Brain microvascular endothelial cell (primary cell): ENCODE results near the gene NOP10.

ENCODE experiments used
- DNase-seq: peaks from one replicate; pipeline ENCODE4 v3.0.0-alpha.2; 2020
- H3K27ac ChIP-seq: fragments of 250-450 bp; sonication (Bioruptor Pico); 2 replicates; pipeline ENCODE4 v1.5.1; 2020; ENCODE audit warnings: mild to moderate bottlenecking, moderate library complexity
- H3K27me3 ChIP-seq: fragments of 250-450 bp; sonication (Bioruptor Pico); replicated peaks from 2 replicates; pipeline ENCODE4 v1.5.1; 2020; ENCODE audit warnings: mild to moderate bottlenecking
- H3K36me3 ChIP-seq: fragments of 250-450 bp; sonication (Bioruptor Pico); replicated peaks from 2 replicates; pipeline ENCODE4 v1.5.1; 2020; ENCODE audit warnings: mild to moderate bottlenecking
- H3K4me3 ChIP-seq: 2 replicates; pipeline ENCODE4 v1.5.1; 2011; ENCODE audit warnings: low read depth, mild to moderate bottlenecking, control low read depth, low read length, moderate library complexity
- in situ Hi-C: cut with HindIII; loops from 2 replicates; pipeline ENCODE4 v1.10.0; 2017; ENCODE audit warnings: low sequenced_read_pairs, low pct_ligation_motif_present
- TF ChIP-seq, protein P1 (sequence below): IDR thresholded peaks from 2 replicates; pipeline ENCODE4 v1.5.1; 2011; ENCODE audit warnings: low read depth, mild to moderate bottlenecking, moderate library complexity, low read length, control low read depth, inconsistent platforms; ENCODE audit errors: missing control alignments

The NOP10 gene

DNA sequence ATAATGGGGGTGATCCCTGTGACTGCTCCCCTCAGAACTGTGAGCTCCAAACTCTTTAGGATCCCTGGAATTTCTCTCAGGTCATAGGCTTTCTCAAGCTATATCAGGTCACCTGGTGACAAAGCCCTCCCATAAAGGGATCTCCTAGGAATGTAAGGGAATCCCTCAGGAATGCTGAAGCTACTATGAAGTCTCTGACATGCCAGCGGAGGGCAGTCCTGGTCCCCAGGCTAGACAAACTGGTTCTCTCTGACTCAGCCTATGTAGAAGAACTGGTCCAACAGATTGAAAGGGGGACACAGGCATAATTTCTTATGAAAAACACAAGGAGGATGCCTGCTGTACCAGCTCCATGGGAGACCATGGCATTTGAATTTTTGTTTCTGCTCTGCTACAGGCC is 17.4 kb upstream of the NOP10 start:
- DNase-seq, result no peak
- H3K27me3 ChIP-seq, result no peaks in the 10 kb centered on the region
- peaks cover 43% of the 10 kb centered on the region for H3K36me3 ChIP-seq
- in situ Hi-C loops, result no loop called here
- TF ChIP-seq, protein P1, sequence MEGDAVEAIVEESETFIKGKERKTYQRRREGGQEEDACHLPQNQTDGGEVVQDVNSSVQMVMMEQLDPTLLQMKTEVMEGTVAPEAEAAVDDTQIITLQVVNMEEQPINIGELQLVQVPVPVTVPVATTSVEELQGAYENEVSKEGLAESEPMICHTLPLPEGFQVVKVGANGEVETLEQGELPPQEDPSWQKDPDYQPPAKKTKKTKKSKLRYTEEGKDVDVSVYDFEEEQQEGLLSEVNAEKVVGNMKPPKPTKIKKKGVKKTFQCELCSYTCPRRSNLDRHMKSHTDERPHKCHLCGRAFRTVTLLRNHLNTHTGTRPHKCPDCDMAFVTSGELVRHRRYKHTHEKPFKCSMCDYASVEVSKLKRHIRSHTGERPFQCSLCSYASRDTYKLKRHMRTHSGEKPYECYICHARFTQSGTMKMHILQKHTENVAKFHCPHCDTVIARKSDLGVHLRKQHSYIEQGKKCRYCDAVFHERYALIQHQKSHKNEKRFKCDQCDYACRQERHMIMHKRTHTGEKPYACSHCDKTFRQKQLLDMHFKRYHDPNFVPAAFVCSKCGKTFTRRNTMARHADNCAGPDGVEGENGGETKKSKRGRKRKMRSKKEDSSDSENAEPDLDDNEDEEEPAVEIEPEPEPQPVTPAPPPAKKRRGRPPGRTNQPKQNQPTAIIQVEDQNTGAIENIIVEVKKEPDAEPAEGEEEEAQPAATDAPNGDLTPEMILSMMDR, result no peak
- H3K27ac ChIP-seq, result no peak overlapping the region
- no peak overlapping the region for H3K4me3 ChIP-seq

DNA sequence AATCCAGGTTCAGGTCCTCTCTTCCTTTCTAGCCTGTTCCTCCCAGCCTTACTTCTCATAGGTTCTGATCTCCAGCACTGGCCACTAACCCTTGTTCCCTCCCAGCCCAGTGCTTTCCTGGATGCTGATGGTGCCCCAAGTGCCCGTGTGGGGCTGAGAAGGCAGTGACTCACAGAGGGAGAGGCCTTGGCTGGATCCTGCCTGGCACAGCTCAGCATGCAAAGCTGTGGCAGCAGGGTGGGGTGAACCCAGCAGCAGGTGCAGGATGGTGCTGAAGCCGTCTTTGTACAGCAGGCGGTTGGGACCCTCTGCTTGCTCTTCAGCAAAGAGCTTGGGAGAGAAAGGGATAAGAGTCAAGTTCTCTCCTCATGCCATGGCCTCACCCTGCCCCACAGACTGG is 16.5 kb upstream of the NOP10 start:
- Histone ChIP-seq H3K27me3 (no peaks in the 10 kb centered on the region), H3K36me3 (peaks cover 44% of the 10 kb centered on the region), H3K4me3 (no peak overlapping the region), H3K27ac (no peak overlapping the region)
- in situ Hi-C loops, result no loop called here
- no peak for DNase-seq
- TF ChIP-seq, protein P1, result no peak

DNA sequence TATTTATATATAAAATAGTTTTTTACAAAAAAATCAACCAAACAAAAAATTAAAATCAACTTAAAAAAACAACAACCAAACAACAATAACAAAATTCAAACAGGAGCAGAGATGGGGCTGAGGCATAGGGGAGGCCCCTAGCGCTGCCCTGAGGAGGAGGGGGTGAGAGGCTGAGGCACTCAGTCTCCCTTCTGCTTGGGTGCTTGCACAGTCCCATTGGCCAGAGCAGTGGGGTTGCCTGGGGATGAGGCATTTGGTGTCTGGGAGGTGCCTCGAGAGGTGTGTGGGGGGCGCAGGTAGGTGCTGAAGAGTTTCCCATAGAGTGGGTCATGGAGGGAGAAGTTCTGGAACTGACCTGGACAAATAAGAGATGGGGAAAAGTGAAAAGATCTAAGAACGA is 16.0 kb upstream of the NOP10 start:
- H3K36me3 ChIP-seq, result peaks cover 43% of the 10 kb centered on the region
- no peak for DNase-seq
- no peak overlapping the region for H3K27ac ChIP-seq
- in situ Hi-C loops, result no loop called here
- TF ChIP-seq, protein P1, result no peak
- H3K4me3 ChIP-seq, result no peak overlapping the region
- H3K27me3 ChIP-seq, result no peaks in the 10 kb centered on the region

DNA sequence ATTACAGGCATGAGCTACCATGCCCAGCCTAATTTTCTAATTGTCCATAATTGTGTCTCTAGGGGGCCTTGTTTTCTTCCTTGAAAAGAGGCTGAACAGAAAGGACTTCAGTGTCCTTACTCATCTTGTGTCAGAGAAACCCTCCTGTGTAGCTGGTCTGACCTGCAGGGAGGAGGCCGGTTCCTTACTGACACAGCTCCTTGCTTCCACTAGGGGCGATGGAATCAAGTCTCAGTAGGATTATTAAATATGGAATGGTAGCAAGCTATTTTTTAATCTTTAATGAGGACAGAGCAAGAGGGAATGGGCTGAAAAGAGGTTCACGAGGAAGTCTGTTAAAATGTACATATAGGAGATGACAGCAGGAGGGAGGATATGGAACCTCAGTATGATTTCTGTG is 15.4 kb upstream of the NOP10 start:
- in situ Hi-C loops, result no loop called here
- Histone ChIP-seq H3K4me3 (no peak overlapping the region), H3K27me3 (no peaks in the 10 kb centered on the region), H3K36me3 (peaks cover 40% of the 10 kb centered on the region), H3K27ac (no peak overlapping the region)
- DNase-seq, result no peak
- TF ChIP-seq, protein P1, result peak; percentile 59

DNA sequence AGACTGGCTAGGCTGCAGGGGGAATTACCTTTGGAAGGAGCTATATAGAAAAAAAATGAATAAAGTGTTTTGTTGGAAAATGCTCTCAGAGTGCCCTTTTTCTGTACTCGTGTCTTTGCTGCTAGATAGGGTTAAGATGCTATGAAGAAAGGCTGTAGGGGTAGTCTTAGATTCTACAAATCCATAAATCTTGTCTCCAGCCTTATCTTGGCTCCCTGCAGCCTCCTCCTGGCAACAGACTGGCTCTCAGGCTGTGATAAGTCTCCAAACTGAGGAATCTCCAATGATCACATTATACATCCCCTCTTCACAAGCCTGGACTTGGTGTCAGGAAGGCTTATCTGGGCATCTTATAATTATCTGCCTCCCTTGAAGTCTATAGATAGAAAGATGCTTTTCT is 14.7 kb upstream of the NOP10 start:
- DNase-seq, result no peak
- H3K36me3 ChIP-seq, result peaks cover 36% of the 10 kb centered on the region
- no peaks in the 10 kb centered on the region for H3K27me3 ChIP-seq
- no peak overlapping the region for H3K27ac ChIP-seq
- in situ Hi-C loops, result no loop called here
- no peak overlapping the region for H3K4me3 ChIP-seq
- TF ChIP-seq, protein P1, result no peak

DNA sequence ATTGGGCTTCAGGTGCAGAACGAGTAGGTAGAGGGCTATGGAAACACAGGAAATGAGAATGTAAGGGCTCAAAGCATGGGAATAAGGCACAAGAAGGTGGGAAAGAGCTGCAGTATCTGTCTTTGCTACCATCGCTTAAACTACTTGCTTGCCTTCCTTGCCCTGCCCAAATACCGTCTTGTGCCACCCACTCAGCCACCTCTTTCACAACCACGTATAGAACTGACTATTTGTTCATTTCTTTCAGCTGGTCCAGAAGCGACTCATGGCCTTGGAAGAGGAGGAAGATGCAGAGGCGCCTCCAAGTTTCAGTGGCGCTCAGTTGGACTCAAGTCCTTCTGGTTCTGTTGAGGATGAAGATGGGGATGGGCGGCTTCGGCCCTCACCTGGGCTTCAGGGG is 12.3 kb upstream of the NOP10 start:
- in situ Hi-C loops, result no loop called here
- Histone ChIP-seq H3K27me3 (no peaks in the 10 kb centered on the region), H3K4me3 (no peak overlapping the region), H3K36me3 (peaks cover 12% of the 10 kb centered on the region), H3K27ac (no peak overlapping the region)
- TF ChIP-seq, protein P1, result no peak
- no peak for DNase-seq
